Prostate gland (tissue), 2 donors: ENCODE results near the gene BAIAP3.

ENCODE experiments used
- POLR2A ChIP-seq: fragments of 450-650 bp; IDR thresholded peaks from one replicate; pipeline ENCODE4 v1.6.1; 2016; ENCODE audit warnings: antibody characterized with exemption, mild to moderate bottlenecking
- TF ChIP-seq, protein P1 (sequence below), 4 experiments: fragments of 200-600 bp in 2 of 4; fragments of 450-650 bp in 2 of 4; sonication (generic) in 2 of 4; IDR thresholded peaks; 1 replicate in 3 of 4; 2 replicates in 1 of 4; pipeline ENCODE4 v1.5.1; 2016 to 2019; ENCODE audit warnings: antibody characterized with exemption in 4 of 4, mild to moderate bottlenecking in 2 of 4, moderate library complexity in 2 of 4

DNA sequence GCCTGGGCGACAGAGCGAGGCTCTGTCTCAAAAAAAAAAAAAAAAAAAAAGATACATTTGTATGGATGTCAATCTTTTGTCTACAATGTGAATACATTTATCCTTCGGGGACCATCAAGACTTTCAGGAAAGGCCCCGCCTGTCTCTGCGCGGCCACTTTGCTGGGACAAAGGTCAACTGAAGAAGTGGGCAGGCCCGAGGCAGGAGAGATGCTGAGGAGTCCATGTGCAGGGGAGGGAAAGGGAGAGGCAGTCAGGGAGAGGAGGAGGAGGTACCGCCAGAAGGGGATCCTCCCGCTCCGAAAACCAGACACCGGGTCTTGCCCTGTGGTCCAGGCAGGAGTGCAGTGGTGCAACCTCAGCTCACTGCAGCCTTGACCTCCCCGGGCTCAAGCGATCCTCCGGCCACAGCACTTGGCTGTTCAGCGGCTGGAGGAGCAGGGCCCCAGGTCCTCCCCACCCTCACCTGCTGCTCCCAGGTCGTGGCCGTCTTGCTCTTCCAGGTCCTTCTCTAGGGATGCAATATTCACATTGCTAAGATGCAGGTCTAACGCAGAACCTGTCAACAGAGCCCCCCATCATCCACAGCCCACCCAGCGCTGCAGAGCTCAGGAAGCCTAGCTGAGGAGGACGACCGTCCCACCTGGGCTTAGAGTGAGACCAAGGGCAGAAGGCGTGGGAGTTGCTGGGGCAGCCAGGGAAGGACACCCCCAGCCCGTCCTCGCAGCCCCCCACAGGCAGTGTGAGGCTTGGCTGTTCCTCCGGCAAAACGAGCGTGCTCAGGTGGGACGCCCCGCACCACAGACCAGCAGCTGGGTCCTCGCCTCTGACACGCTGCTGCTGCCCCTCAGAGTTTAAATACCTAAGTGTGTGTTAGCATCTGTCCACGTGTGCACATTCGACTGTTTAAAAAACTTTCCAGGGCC lies 37.9 kb downstream of the BAIAP3 start:
- TF ChIP-seq, protein P1, sequence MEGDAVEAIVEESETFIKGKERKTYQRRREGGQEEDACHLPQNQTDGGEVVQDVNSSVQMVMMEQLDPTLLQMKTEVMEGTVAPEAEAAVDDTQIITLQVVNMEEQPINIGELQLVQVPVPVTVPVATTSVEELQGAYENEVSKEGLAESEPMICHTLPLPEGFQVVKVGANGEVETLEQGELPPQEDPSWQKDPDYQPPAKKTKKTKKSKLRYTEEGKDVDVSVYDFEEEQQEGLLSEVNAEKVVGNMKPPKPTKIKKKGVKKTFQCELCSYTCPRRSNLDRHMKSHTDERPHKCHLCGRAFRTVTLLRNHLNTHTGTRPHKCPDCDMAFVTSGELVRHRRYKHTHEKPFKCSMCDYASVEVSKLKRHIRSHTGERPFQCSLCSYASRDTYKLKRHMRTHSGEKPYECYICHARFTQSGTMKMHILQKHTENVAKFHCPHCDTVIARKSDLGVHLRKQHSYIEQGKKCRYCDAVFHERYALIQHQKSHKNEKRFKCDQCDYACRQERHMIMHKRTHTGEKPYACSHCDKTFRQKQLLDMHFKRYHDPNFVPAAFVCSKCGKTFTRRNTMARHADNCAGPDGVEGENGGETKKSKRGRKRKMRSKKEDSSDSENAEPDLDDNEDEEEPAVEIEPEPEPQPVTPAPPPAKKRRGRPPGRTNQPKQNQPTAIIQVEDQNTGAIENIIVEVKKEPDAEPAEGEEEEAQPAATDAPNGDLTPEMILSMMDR (IDR thresholded peaks at IDR 0.05) = no peak
- TF ChIP-seq POLR2A = no peak
